Caco-2 (cell line): Measurements from ENCODE around the gene LRRC41. TPM values are rescaled to one million over a fixed set of nuclear protein-coding genes. Genes with fewer than 3 reads are reported as not detected.
"Not testable (repeated sequence)": the region's sequence is repeated elsewhere in the genome, so short reads cannot be mapped to it uniquely, and the experiment has no call there.

Source experiments
- BruUV-seq: library from RNA; stranded (reverse); fragments of 400-500 nt; replicated peaks from 2 replicates; lab custom pipeline; 2021; lab: Mats Ljungman, UMichigan
- CTCF ChIA-PET: fragments of 300-600 bp; sonication (Branson Sonifier 250); formaldehyde crosslinking; loops from one replicate; lab custom pipeline; 2022; ENCODE audit warnings: antibody characterized with exemption; lab: Charles Lee
- POLR2A ChIA-PET: fragments of 300-600 bp; sonication (Branson Sonifier 250); formaldehyde crosslinking; loops from one replicate; lab custom pipeline; 2022; ENCODE audit warnings: antibody characterized with exemption; lab: Charles Lee
- DNase-seq, 2 experiments: peaks; one replicate each; pipeline versions ENCODE4 v3.0.0 to v3.0.0-alpha.2; 2020 to 2022
- H3K27me3 ChIP-seq: replicated peaks from 2 replicates; pipeline ENCODE4 v1.6.0; 2011; ENCODE audit warnings: low read length; ENCODE audit not compliant: control insufficient read depth, insufficient read depth
- H3K36me3 ChIP-seq: 2 replicates; pipeline ENCODE4 v1.5.1; 2011; ENCODE audit warnings: low read length; ENCODE audit not compliant: control insufficient read depth, insufficient read depth
- H3K4me1 ChIP-seq: fragments of 250-450 bp; sonication (Bioruptor Pico); 2 replicates; pipeline ENCODE4 v1.5.1; 2020; ENCODE audit warnings: mild to moderate bottlenecking
- H3K4me3 ChIP-seq: 2 replicates; pipeline ENCODE4 v1.5.1; 2011; ENCODE audit warnings: low read depth, mild to moderate bottlenecking, control low read depth, low read length
- H3K9me3 ChIP-seq: fragments of 250-450 bp; sonication (Bioruptor Pico); 2 replicates; pipeline ENCODE4 v1.5.1; 2020; ENCODE audit warnings: mild to moderate bottlenecking, moderate library complexity
- H3K27ac Mint-ChIP-seq: one replicate; pipeline ENCODE4 v1.8.0; 2022; ENCODE audit warnings: mixed read lengths; ENCODE audit not compliant: unreplicated experiment
- H3K27me3 Mint-ChIP-seq: one replicate; pipeline ENCODE4 v1.8.0; 2022; ENCODE audit warnings: mixed read lengths; ENCODE audit not compliant: insufficient read depth, unreplicated experiment
- H3K36me3 Mint-ChIP-seq: one replicate; pipeline ENCODE4 v1.8.0; 2022; ENCODE audit warnings: mild to moderate bottlenecking, mixed read lengths; ENCODE audit not compliant: insufficient read depth, unreplicated experiment
- H3K4me1 Mint-ChIP-seq: one replicate; pipeline ENCODE4 v1.8.0; 2022; ENCODE audit warnings: low read depth, mixed read lengths; ENCODE audit not compliant: unreplicated experiment
- H3K4me3 Mint-ChIP-seq: one replicate; pipeline ENCODE4 v1.8.0; 2022; ENCODE audit warnings: mild to moderate bottlenecking, moderate library complexity, mixed read lengths; ENCODE audit not compliant: unreplicated experiment
- H3K9me3 Mint-ChIP-seq: one replicate; pipeline ENCODE4 v1.8.0; 2022; ENCODE audit warnings: mixed read lengths; ENCODE audit not compliant: unreplicated experiment
- CTCF ChIP-seq, 2 experiments: fragments of 200-600 bp in 1 of 2; IDR thresholded peaks; 1 replicate in 1 of 2; 2 replicates in 1 of 2; pipeline versions ENCODE4 v1.5.1 to v1.8.0; 2011 to 2022; ENCODE audit warnings: antibody characterized with exemption in 1 of 2, control low read depth in 1 of 2, inconsistent platforms in 1 of 2, low read depth in 1 of 2, low read length in 1 of 2, mild to moderate bottlenecking in 1 of 2, moderate library complexity in 1 of 2; ENCODE audit not compliant: insufficient read depth in 1 of 2, severe bottlenecking in 1 of 2, unreplicated experiment in 1 of 2
- intact Hi-C: fragments of 100-400 bp; cut with micrococcal nuclease; formaldehyde crosslinking; loops from one replicate; pipeline ENCODE4 v1.10.0; 2022; ENCODE audit not compliant: unreplicated experiment
- total RNA-seq: library from RNA; stranded (reverse); gene quantifications from 2 replicates; pipeline ENCODE4 v1.2.3, GENCODE V29; 2022

The LRRC41 gene
- total RNA-seq, 1 experiment from 2014 or later = 41.7 TPM

- H3K9me3 ChIP-seq = no peaks in the 10 kb centered on the region
- peak in 1 of 2 experiments; percentile 13 for DNase-seq
- ChIA-PET CTCF (interaction anchor here (0.5 to 1.6 kb wide), 7 partner anchors 10 to 311 kb away, joined by 3 to 11 read pairs (median 3); no protein-coding TSS in a partner anchor), POLR2A (interaction anchor here (0.9 kb wide), 1 partner anchor 35 kb away, joined by 4 read pairs; no protein-coding TSS in a partner anchor)
- no peaks in the 10 kb centered on the region for H3K36me3 ChIP-seq
- no TSS peak for BruUV-seq
- no peaks in the 10 kb centered on the region for H3K27me3 Mint-ChIP-seq
- no peak overlapping the region for H3K4me3 Mint-ChIP-seq
- H3K4me3 ChIP-seq = no peak overlapping the region
- H3K4me1 Mint-ChIP-seq = peaks cover 6% of the 10 kb centered on the region
- H3K27me3 ChIP-seq = no peaks in the 10 kb centered on the region
- peak; percentile 25 to 41 for TF ChIP-seq CTCF (IDR thresholded peaks at IDR 0.05; ENCODE audit: insufficient read depth in 1 of 2, low read depth in 1 of 2, low read length in 1 of 2, severe bottlenecking in 1 of 2, unreplicated experiment in 1 of 2)
- intact Hi-C loops = loop anchor here (1.0 kb wide), 1 partner anchor 21 kb away; no protein-coding TSS in a partner anchor
- H3K4me1 ChIP-seq = no peaks in the 10 kb centered on the region
- H3K27ac Mint-ChIP-seq = no peak overlapping the region
- H3K36me3 Mint-ChIP-seq = peaks cover 23% of the 10 kb centered on the region
- H3K9me3 Mint-ChIP-seq = no peaks in the 10 kb centered on the region
Observed at GRCh38 chr1:46244656-46245371, 58.6 kb downstream of the LRRC41 start.

DNA sequence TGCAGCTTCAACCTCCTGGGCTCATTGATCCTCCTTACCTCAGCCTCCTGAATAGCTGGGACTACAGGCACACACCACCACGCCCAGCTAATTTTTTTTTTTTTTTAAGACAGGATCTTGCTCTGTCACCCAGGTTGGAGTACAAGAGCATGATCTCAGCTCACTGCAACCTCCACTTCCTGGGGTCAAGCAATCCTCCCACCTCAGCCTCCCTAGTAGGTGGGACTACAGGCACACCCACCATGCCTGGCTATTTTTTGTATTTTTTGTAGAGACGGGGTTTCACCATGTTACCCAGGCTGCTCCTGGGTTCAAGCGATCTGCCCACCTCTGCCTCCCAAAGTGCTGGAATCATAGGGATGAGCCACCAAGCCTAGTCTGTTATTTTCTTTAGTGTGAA, 59.6 kb downstream of the LRRC41 start:
- BruUV-seq, H3K36me3 ChIP-seq, H3K27me3 Mint-ChIP-seq, POLR2A ChIA-PET, H3K9me3 ChIP-seq, H3K9me3 Mint-ChIP-seq, DNase-seq, H3K4me3 ChIP-seq, H3K27ac Mint-ChIP-seq, H3K27me3 ChIP-seq, H3K4me3 Mint-ChIP-seq, H3K4me1 ChIP-seq, H3K4me1 Mint-ChIP-seq: not testable (repeated sequence)
- intact Hi-C loops = loop anchor here (1.0 kb wide), 1 partner anchor 20 kb away; no protein-coding TSS in a partner anchor
- CTCF ChIA-PET = interaction anchor here (1.6 kb wide), 1 partner anchor 104 kb away, joined by 5 read pairs; no protein-coding TSS in a partner anchor
- peaks cover 19% of the 10 kb centered on the region for H3K36me3 Mint-ChIP-seq

- H3K4me1 Mint-ChIP-seq = no peaks in the 10 kb centered on the region
- Histone ChIP-seq H3K9me3 (no peaks in the 10 kb centered on the region), H3K27me3 (no peaks in the 10 kb centered on the region), H3K4me3 (no peak overlapping the region), H3K4me1 (no peaks in the 10 kb centered on the region), H3K36me3 (no peaks in the 10 kb centered on the region)
- CTCF ChIA-PET = no interaction called here
- no peaks in the 10 kb centered on the region for H3K9me3 Mint-ChIP-seq
- no TSS peak for BruUV-seq
- intact Hi-C loops = no loop called here
- no peak overlapping the region for H3K4me3 Mint-ChIP-seq
- POLR2A ChIA-PET = no interaction called here
- no peak for TF ChIP-seq CTCF (IDR thresholded peaks at IDR 0.05; ENCODE audit: insufficient read depth in 1 of 2, low read depth in 1 of 2, low read length in 1 of 2, severe bottlenecking in 1 of 2, unreplicated experiment in 1 of 2)
- DNase-seq = no peak
- no peaks in the 10 kb centered on the region for H3K27me3 Mint-ChIP-seq
- peaks cover 15% of the 10 kb centered on the region for H3K36me3 Mint-ChIP-seq
- H3K27ac Mint-ChIP-seq = no peak overlapping the region
Observed at GRCh38 chr1:46242918-46243317, 60.5 kb downstream of the LRRC41 start.

GRCh38 chr1:46241733-46242132, 61.7 kb downstream of the LRRC41 start:
- intact Hi-C loops, H3K4me1 ChIP-seq, H3K27me3 Mint-ChIP-seq, H3K36me3 ChIP-seq, DNase-seq, H3K9me3 ChIP-seq, H3K27ac Mint-ChIP-seq, H3K4me3 ChIP-seq, H3K4me1 Mint-ChIP-seq, H3K9me3 Mint-ChIP-seq, POLR2A ChIA-PET, H3K4me3 Mint-ChIP-seq, CTCF ChIA-PET, H3K27me3 ChIP-seq, H3K36me3 Mint-ChIP-seq, BruUV-seq: not testable (repeated sequence)

GRCh38 chr1:46238865-46239264, 64.6 kb downstream of the LRRC41 start:
- H3K36me3 Mint-ChIP-seq, DNase-seq, H3K9me3 ChIP-seq, CTCF ChIA-PET, H3K4me1 Mint-ChIP-seq, intact Hi-C loops, POLR2A ChIA-PET, H3K36me3 ChIP-seq, H3K9me3 Mint-ChIP-seq, H3K27me3 Mint-ChIP-seq, H3K27ac Mint-ChIP-seq, BruUV-seq, H3K4me3 ChIP-seq, H3K4me1 ChIP-seq, H3K27me3 ChIP-seq, H3K4me3 Mint-ChIP-seq: not testable (repeated sequence)
